SH-SY5Y (cell line): Measurements from ENCODE around the gene CNN3.

Source experiments
- GATA2 ChIP-seq: IDR thresholded peaks from 2 replicates; pipeline ENCODE4 v1.6.1; 2011; ENCODE audit warnings: mild to moderate bottlenecking, low read depth, low read length
- GATA3 ChIP-seq: IDR thresholded peaks from 2 replicates; pipeline ENCODE4 v1.6.1; 2011; ENCODE audit warnings: low read depth, mild to moderate bottlenecking, low read length, moderate library complexity

- TF ChIP-seq GATA2, result no peak
- TF ChIP-seq GATA3, result no peak
Observed at GRCh38 chr1:94878329-94878728, 48.6 kb downstream of the CNN3 start.
